Endodermal cell (in vitro differentiated cells): ENCODE results near the gene MCU. TPM values are rescaled to one million over a fixed set of nuclear protein-coding genes. Genes with fewer than 3 reads are reported as not detected.

Experiments
- DNase-seq: peaks from one replicate; pipeline ENCODE4 v3.0.0-alpha.2; 2017
- H3K27ac ChIP-seq: 2 replicates; pipeline ENCODE4 v1.5.1; 2013; ENCODE audit warnings: mild to moderate bottlenecking, low read depth, low read length, moderate library complexity
- H3K27me3 ChIP-seq: 2 replicates; pipeline ENCODE4 v1.6.1; 2013; ENCODE audit warnings: mild to moderate bottlenecking, low read length, moderate library complexity; ENCODE audit not compliant: insufficient read depth, control insufficient read depth, poor library complexity, severe bottlenecking
- H3K36me3 ChIP-seq: 2 replicates; pipeline ENCODE4 v1.7.0; 2013; ENCODE audit warnings: mild to moderate bottlenecking, low read length, moderate library complexity; ENCODE audit not compliant: control insufficient read depth, insufficient read depth
- H3K4me1 ChIP-seq: one replicate; pipeline ENCODE4 v1.7.0; 2013; ENCODE audit warnings: low read length; ENCODE audit not compliant: control insufficient read depth, insufficient read depth
- H3K4me3 ChIP-seq: 2 replicates; pipeline ENCODE4 v1.5.1; 2013; ENCODE audit warnings: mild to moderate bottlenecking, low read length, moderate library complexity
- H3K9ac ChIP-seq: 2 replicates; pipeline ENCODE4 v1.6.1; 2013; ENCODE audit warnings: mild to moderate bottlenecking, low read length, moderate library complexity; ENCODE audit not compliant: poor library complexity, severe bottlenecking; ENCODE audit errors: extremely low read depth
- H3K9me3 ChIP-seq: 2 replicates; pipeline ENCODE4 v1.6.1; 2013; ENCODE audit warnings: mild to moderate bottlenecking, low read length, moderate library complexity; ENCODE audit not compliant: control insufficient read depth
- H3K27ac Mint-ChIP-seq: 2 replicates; pipeline ENCODE4 v1.8.0; 2020; ENCODE audit warnings: mixed read lengths
- H3K27me3 Mint-ChIP-seq: 2 replicates; pipeline ENCODE4 v1.8.0; 2021; ENCODE audit warnings: mild to moderate bottlenecking, mixed read lengths; ENCODE audit not compliant: insufficient read depth
- H3K36me3 Mint-ChIP-seq: 2 replicates; pipeline ENCODE4 v1.8.0; 2020; ENCODE audit warnings: low read depth, mixed read lengths
- H3K4me1 Mint-ChIP-seq: 2 replicates; pipeline ENCODE4 v1.8.0; 2020; ENCODE audit warnings: mixed read lengths
- H3K4me3 Mint-ChIP-seq: 2 replicates; pipeline ENCODE4 v1.8.0; 2020; ENCODE audit warnings: mild to moderate bottlenecking, moderate library complexity, mixed read lengths
- H3K9me3 Mint-ChIP-seq: 2 replicates; pipeline ENCODE4 v1.8.0; 2020; ENCODE audit warnings: mild to moderate bottlenecking, mixed read lengths
- CTCF ChIP-seq: fragments of 200-600 bp; sonication (generic); conservative IDR thresholded peaks from 2 replicates; pipeline ENCODE4 v1.5.0; 2021; ENCODE audit warnings: antibody characterized with exemption, mild to moderate bottlenecking
- WGBS, 2 experiments: methylation state at CpG; one replicate each; pipeline versions ENCODE4 v1.1.5 to v1.1.7; 2013; ENCODE audit warnings: missing lambda C conversion rate in 2 of 2, mixed read lengths in 1 of 2; ENCODE audit not compliant: insufficient coverage in 1 of 2, insufficient read length in 1 of 2; 5-methylcytosine and 5-hydroxymethylcytosine counted together
- total RNA-seq, 2 donors: library from RNA; stranded (reverse); fragmentation: NEBNext Ultra II Directional in 1 of 2; extraction: Animal tissue kit (Norgen Biotek cat#: 25700) in 1 of 2; gene quantifications; 2 replicates in 1 of 2; 3 replicates in 1 of 2; pipeline ENCODE4 v1.2.1, GENCODE V29; 2021

Gene MCU
- total RNA-seq, 2 donors from 2014 or later = 46.1 to 48.5 TPM

- Mint-ChIP-seq H3K27me3 (no peaks in the 10 kb centered on the region), H3K4me3 (no peak overlapping the region)
- 93 to 100% methylated on average over 3 to 7 of the region's 7 CpGs for WGBS, 2 experiments
Observed at GRCh38 chr10:72888151-72888638, 196.3 kb downstream of the MCU start.

GRCh38 chr10:72889391-72889831 lies 197.5 kb downstream of the MCU start:
- no peak overlapping the region for H3K4me3 ChIP-seq
- no peaks in the 10 kb centered on the region for H3K4me1 ChIP-seq
- WGBS, 2 experiments = 80 to 81% methylated on average over 6 of the region's 6 CpGs
- Mint-ChIP-seq H3K4me1 (no peaks in the 10 kb centered on the region), H3K4me3 (no peak overlapping the region), H3K27ac (no peak overlapping the region), H3K9me3 (no peaks in the 10 kb centered on the region), H3K27me3 (no peaks in the 10 kb centered on the region), H3K36me3 (peaks cover 37% of the 10 kb centered on the region)
- H3K27me3 ChIP-seq = no peaks in the 10 kb centered on the region
- no peak for TF ChIP-seq CTCF
- H3K9ac ChIP-seq = no peak overlapping the region
- no peak overlapping the region for H3K27ac ChIP-seq
- peaks cover 35% of the 10 kb centered on the region for H3K36me3 ChIP-seq
- no peaks in the 10 kb centered on the region for H3K9me3 ChIP-seq
- no peak for DNase-seq

More at GRCh38 chr10:72888151-72888638, 196.3 kb downstream of the MCU start:
- H3K36me3 Mint-ChIP-seq = peaks cover 47% of the 10 kb centered on the region
- Histone ChIP-seq H3K4me1 (no peaks in the 10 kb centered on the region), H3K9me3 (peaks cover 4% of the 10 kb centered on the region), H3K27ac (no peak overlapping the region), H3K36me3 (peaks cover 38% of the 10 kb centered on the region), H3K4me3 (no peak overlapping the region), H3K9ac (no peak overlapping the region), H3K27me3 (no peaks in the 10 kb centered on the region)
- H3K27ac Mint-ChIP-seq = peak overlapping the region; percentile 53
- H3K4me1 Mint-ChIP-seq = no peaks in the 10 kb centered on the region
- no peaks in the 10 kb centered on the region for H3K9me3 Mint-ChIP-seq
- DNase-seq = no peak
- no peak for TF ChIP-seq CTCF

GRCh38 chr10:72890086-72890485 lies 198.1 kb downstream of the MCU start:
- H3K36me3 ChIP-seq = peaks cover 29% of the 10 kb centered on the region
- Mint-ChIP-seq H3K36me3 (peaks cover 33% of the 10 kb centered on the region), H3K4me1 (no peaks in the 10 kb centered on the region), H3K27me3 (no peaks in the 10 kb centered on the region), H3K4me3 (no peak overlapping the region), H3K9me3 (no peaks in the 10 kb centered on the region), H3K27ac (no peak overlapping the region)
- no peak overlapping the region for H3K4me3 ChIP-seq
- no peak overlapping the region for H3K9ac ChIP-seq
- no peak overlapping the region for H3K27ac ChIP-seq
- H3K4me1 ChIP-seq = no peaks in the 10 kb centered on the region
- H3K9me3 ChIP-seq = no peaks in the 10 kb centered on the region
- DNase-seq = no peak
- 92 to 100% methylated on average over 2 of the region's 2 CpGs for WGBS, 2 experiments
- no peaks in the 10 kb centered on the region for H3K27me3 ChIP-seq
- TF ChIP-seq CTCF = no peak
